Liver (tissue), 9 donors: ENCODE measurements around the gene PITPNM3. TPM values are rescaled to one million over a fixed set of nuclear protein-coding genes. Genes with fewer than 3 reads are reported as not detected.

Experiments used
- DNase-seq: peaks from one replicate; pipeline ENCODE4 v3.0.0-alpha.2; 2017; ENCODE audit warnings: low spot score
- H3K27ac ChIP-seq, 2 donors: one replicate each; pipeline ENCODE4 v1.7.0; 2013; ENCODE audit warnings: inconsistent platforms in 2 of 2, low read length in 2 of 2, control low read depth in 1 of 2, low read depth in 1 of 2, mild to moderate bottlenecking in 1 of 2
- H3K27me3 ChIP-seq, 4 donors: one replicate each; pipeline versions ENCODE4 v1.6.1 to v1.7.0; 2013; ENCODE audit warnings: low read length in 3 of 4, inconsistent platforms in 1 of 4, mild to moderate bottlenecking in 1 of 4, moderate library complexity in 1 of 4; ENCODE audit not compliant: control insufficient read depth in 4 of 4, insufficient read depth in 4 of 4
- H3K36me3 ChIP-seq, 4 donors: one replicate each; pipeline versions ENCODE4 v1.6.1 to v1.7.0; 2013; ENCODE audit warnings: low read length in 3 of 4, mild to moderate bottlenecking in 3 of 4, low read depth in 1 of 4, moderate library complexity in 1 of 4; ENCODE audit not compliant: control insufficient read depth in 4 of 4, insufficient read depth in 3 of 4
- H3K4me1 ChIP-seq, 4 donors: one replicate each; pipeline versions ENCODE4 v1.6.1 to v1.7.0; 2013; ENCODE audit warnings: low read length in 3 of 4, mild to moderate bottlenecking in 3 of 4, moderate library complexity in 1 of 4; ENCODE audit not compliant: control insufficient read depth in 4 of 4, insufficient read depth in 4 of 4
- H3K4me3 ChIP-seq, 3 donors: one replicate each; pipeline versions ENCODE4 v1.6.1 to v1.7.0; 2013; ENCODE audit warnings: low read length in 3 of 3, control low read depth in 1 of 3, low read depth in 1 of 3, mild to moderate bottlenecking in 1 of 3
- H3K9ac ChIP-seq, 2 donors: one replicate each; pipeline ENCODE4 v1.7.0; 2013; ENCODE audit warnings: low read length in 2 of 2, mild to moderate bottlenecking in 2 of 2, moderate library complexity in 2 of 2, control low read depth in 1 of 2, low read depth in 1 of 2
- H3K9me3 ChIP-seq, 4 donors: one replicate each; pipeline versions ENCODE4 v1.6.1 to v1.7.0; 2013; ENCODE audit warnings: low read length in 3 of 4; ENCODE audit not compliant: control insufficient read depth in 4 of 4
- CTCF ChIP-seq: fragments of 150-350 bp; IDR thresholded peaks from 2 replicates; pipeline ENCODE4 v1.5.1; 2017; ENCODE audit warnings: improper control_type of control experiment, low read depth, low read length; ENCODE audit not compliant: missing input control
- EGR1 ChIP-seq, 2 donors: IDR thresholded peaks; 2 replicates each; pipeline ENCODE4 v1.6.1; 2016 to 2018; ENCODE audit warnings: antibody characterized with exemption in 2 of 2, low read depth in 2 of 2
- FOXA2 ChIP-seq: IDR thresholded peaks from 2 replicates; pipeline ENCODE4 v1.6.1; 2016; ENCODE audit warnings: antibody characterized with exemption
- GABPA ChIP-seq, 2 donors: IDR thresholded peaks in 1 of 2; conservative IDR thresholded peaks in 1 of 2; 2 replicates each; pipeline ENCODE4 v1.6.1; 2016; ENCODE audit warnings: antibody characterized with exemption in 2 of 2, mild to moderate bottlenecking in 1 of 2, moderate library complexity in 1 of 2
- HNF4A ChIP-seq, 2 donors: conservative IDR thresholded peaks; 2 replicates each; pipeline ENCODE4 v1.6.1; 2016; ENCODE audit warnings: antibody characterized with exemption in 2 of 2, mild to moderate bottlenecking in 2 of 2
- HNF4G ChIP-seq: IDR thresholded peaks from 2 replicates; pipeline ENCODE4 v1.6.1; 2016; ENCODE audit warnings: antibody characterized with exemption
- JUND ChIP-seq, 2 donors: IDR thresholded peaks; 2 replicates each; pipeline ENCODE4 v1.6.1; 2016; ENCODE audit warnings: antibody characterized with exemption in 2 of 2
- MAX ChIP-seq: IDR thresholded peaks from 2 replicates; pipeline ENCODE4 v1.6.1; 2016; ENCODE audit warnings: antibody characterized with exemption
- NR2F2 ChIP-seq: IDR thresholded peaks from 2 replicates; pipeline ENCODE4 v1.6.1; 2016; ENCODE audit warnings: antibody characterized with exemption
- RAD21 ChIP-seq, 2 donors: IDR thresholded peaks; 2 replicates each; pipeline ENCODE4 v1.6.1; 2016; ENCODE audit warnings: antibody characterized with exemption in 2 of 2, mild to moderate bottlenecking in 2 of 2
- RXRA ChIP-seq, 2 donors: IDR thresholded peaks; 2 replicates each; pipeline ENCODE4 v1.6.1; 2017 to 2018; ENCODE audit warnings: antibody characterized with exemption in 2 of 2, mild to moderate bottlenecking in 1 of 2
- SP1 ChIP-seq: IDR thresholded peaks from 2 replicates; pipeline ENCODE4 v1.6.1; 2018; ENCODE audit warnings: antibody characterized with exemption, mild to moderate bottlenecking
- YY1 ChIP-seq: IDR thresholded peaks from 2 replicates; pipeline ENCODE4 v1.6.1; 2016; ENCODE audit warnings: antibody characterized with exemption, mild to moderate bottlenecking
- ZBTB33 ChIP-seq: IDR thresholded peaks from 2 replicates; pipeline ENCODE4 v1.6.1; 2016; ENCODE audit warnings: antibody characterized with exemption
- WGBS: extraction: QIAGEN DNeasy Blood & Tissue Kit; methylation state at CpG from one replicate; pipeline ENCODE4 v1.1.7; 2013; 5-methylcytosine and 5-hydroxymethylcytosine counted together
- polyA plus RNA-seq, 2 donors: library from polyadenylated mRNA; stranded (reverse) in 1 of 2; unstranded in 1 of 2; fragments of 200-250 nt in 1 of 2; fragments of >200 nt in 1 of 2; fragmentation: Nextera tagmentation in 1 of 2; extraction: Ambion mirVana in 1 of 2; gene quantifications; one replicate each; pipeline versions ENCODE4 v1.2.1 to v1.2.3, GENCODE V29; 2013 to 2015
- total RNA-seq, 2 donors: library from RNA; depleted of rRNA; stranded (reverse); fragments of >200 nt; gene quantifications; one replicate each; pipeline ENCODE4 v1.2.3, GENCODE V29; 2014
- donor health status: healthy.
- donor health status: healthy.
- donor health status: healthy.
- donor health status: healthy.
- donor health status: healthy.

The PITPNM3 gene
- total and polyA plus RNA-seq, 4 donors: 1.5 to 5.0 (median 1.8) TPM

- Histone ChIP-seq H3K9me3 (no peaks in the 10 kb centered on the region), H3K4me3 (peak overlapping the region in 1 of 3 donors; percentile 60), H3K27me3 (peaks cover 0 to 4% (median 1%) of the 10 kb centered on the region in 4 donors), H3K9ac (no peak overlapping the region), H3K27ac (no peak overlapping the region), H3K4me1 (peaks cover 2 to 14% (median 10%) of the 10 kb centered on the region in 4 donors), H3K36me3 (no peaks in the 10 kb centered on the region)
- TF ChIP-seq RAD21 (IDR thresholded peaks at IDR 0.05): no peak
- no peak for TF ChIP-seq EGR1 (IDR thresholded peaks at IDR 0.05; ENCODE audit: low read depth in 2 of 2)
- TF ChIP-seq MAX: no peak
- no peak for TF ChIP-seq GABPA (IDR thresholded peaks at IDR 0.05 in 1 of 2, conservative IDR thresholded peaks at IDR 0.05 in 1 of 2)
- TF ChIP-seq SP1: no peak
- 23% methylated on average over 12 of the region's 12 CpGs for WGBS
- no peak for DNase-seq
Observed at GRCh38 chr17:6554871-6555330, 1.5 kb downstream of the PITPNM3 start.

- Histone ChIP-seq H3K9me3 (no peaks in the 10 kb centered on the region), H3K4me3 (no peak overlapping the region), H3K9ac (no peak overlapping the region), H3K27ac (no peak overlapping the region), H3K36me3 (no peaks in the 10 kb centered on the region), H3K27me3 (peaks cover 0 to 4% (median 1%) of the 10 kb centered on the region in 4 donors), H3K4me1 (peaks cover 2 to 14% (median 10%) of the 10 kb centered on the region in 4 donors)
- TF ChIP-seq GABPA (IDR thresholded peaks at IDR 0.05 in 1 of 2, conservative IDR thresholded peaks at IDR 0.05 in 1 of 2): no peak
- 80% methylated on average over 4 of the region's 4 CpGs for WGBS
- DNase-seq: no peak
Observed at GRCh38 chr17:6554342-6554741, 2.0 kb downstream of the PITPNM3 start.

- Histone ChIP-seq H3K9me3 (no peaks in the 10 kb centered on the region), H3K27ac (no peak overlapping the region), H3K36me3 (no peaks in the 10 kb centered on the region), H3K27me3 (peaks cover 0 to 4% (median 1%) of the 10 kb centered on the region in 4 donors), H3K9ac (no peak overlapping the region), H3K4me1 (peaks cover 2 to 14% (median 10%) of the 10 kb centered on the region in 4 donors), H3K4me3 (no peak overlapping the region)
- no peak for TF ChIP-seq CTCF
- WGBS: 74% methylated on average over 11 of the region's 11 CpGs
- DNase-seq: no peak
Observed at GRCh38 chr17:6551869-6552531, 4.4 kb downstream of the PITPNM3 start.

- Histone ChIP-seq H3K9me3 (no peaks in the 10 kb centered on the region), H3K9ac (no peak overlapping the region), H3K4me3 (no peak overlapping the region), H3K36me3 (no peaks in the 10 kb centered on the region), H3K4me1 (peaks cover 2 to 12% (median 9%) of the 10 kb centered on the region in 4 donors), H3K27me3 (peaks cover 0 to 3% (median 0%) of the 10 kb centered on the region in 4 donors), H3K27ac (no peak overlapping the region)
- 90% methylated on average over 5 of the region's 5 CpGs for WGBS
- no peak for TF ChIP-seq GABPA (IDR thresholded peaks at IDR 0.05 in 1 of 2, conservative IDR thresholded peaks at IDR 0.05 in 1 of 2)
- TF ChIP-seq HNF4A (conservative IDR thresholded peaks at IDR 0.05): no peak
- TF ChIP-seq CTCF: no peak
- TF ChIP-seq FOXA2: no peak
- TF ChIP-seq RXRA (IDR thresholded peaks at IDR 0.05): no peak
- TF ChIP-seq ZBTB33: no peak
- TF ChIP-seq NR2F2: no peak
- TF ChIP-seq JUND (IDR thresholded peaks at IDR 0.05): no peak
- no peak for TF ChIP-seq YY1
- TF ChIP-seq MAX: no peak
- TF ChIP-seq HNF4G: no peak
- TF ChIP-seq SP1: no peak
- DNase-seq: no peak
Observed at GRCh38 chr17:6551356-6551755, 5.0 kb downstream of the PITPNM3 start.
